GM21390 (cell line): ENCODE results near the gene CENPM.

ENCODE experiments used
- ATAC-seq: cut with Tn5 transposase; IDR thresholded peaks from one replicate; pipeline ENCODE4 v1.9.1; 2021; ENCODE audit not compliant: unreplicated experiment

CENPM gene

GRCh38 chr22:41900652-41901312, 46.2 kb downstream of the CENPM start:
- no peak for ATAC-seq

DNA sequence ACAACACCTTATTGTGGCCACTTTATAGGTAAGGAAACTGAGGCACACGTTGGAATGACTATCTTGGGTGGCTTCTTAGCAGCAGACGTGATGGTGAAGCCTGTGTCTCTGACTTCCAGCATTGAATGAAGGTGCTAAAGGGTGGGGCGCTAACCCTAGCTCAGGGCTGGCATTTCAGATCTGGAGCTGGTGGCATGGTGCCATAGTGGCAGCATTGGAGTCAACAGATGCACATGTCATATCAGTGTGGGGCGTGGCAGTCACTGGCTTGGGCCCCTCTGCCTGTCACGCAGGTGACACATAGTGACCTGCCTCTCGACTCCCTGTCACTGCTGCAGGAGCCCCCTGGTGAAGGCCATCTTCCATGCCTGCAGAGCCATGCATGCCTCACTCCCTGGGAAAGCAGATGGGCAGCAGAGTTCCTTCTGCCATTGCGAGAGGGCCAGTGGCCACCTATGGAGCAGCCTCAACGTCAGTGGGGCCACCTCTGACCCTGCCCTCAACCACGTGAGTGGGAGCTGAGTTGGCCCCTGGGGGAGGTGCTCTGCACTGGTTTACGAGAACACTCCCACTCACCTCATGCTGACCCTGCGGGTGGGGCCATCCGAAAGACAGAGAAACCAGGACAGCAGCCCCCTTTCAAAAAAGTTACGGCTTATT, 46.8 kb downstream of the CENPM start:
- no peak for ATAC-seq

DNA sequence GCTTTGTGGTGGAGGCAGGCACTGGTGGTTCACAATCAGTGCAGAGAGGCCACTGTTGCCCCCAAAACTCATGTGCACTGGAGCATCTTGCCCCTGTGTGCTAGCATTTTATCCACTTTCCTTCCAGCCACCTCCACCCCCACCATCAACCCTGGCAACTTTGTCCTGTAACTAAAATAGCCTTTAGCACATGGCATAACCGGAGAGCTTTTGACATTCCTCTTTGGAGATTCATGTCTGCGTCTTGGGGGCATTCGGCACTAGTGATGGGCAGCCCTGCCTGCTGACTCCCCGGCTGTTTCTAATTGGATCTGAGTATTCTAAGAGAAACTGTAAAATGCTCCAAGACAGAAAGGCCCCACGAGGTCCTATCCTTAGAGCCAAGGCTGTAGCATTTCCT, 47.8 kb downstream of the CENPM start:
- ATAC-seq = no peak

DNA sequence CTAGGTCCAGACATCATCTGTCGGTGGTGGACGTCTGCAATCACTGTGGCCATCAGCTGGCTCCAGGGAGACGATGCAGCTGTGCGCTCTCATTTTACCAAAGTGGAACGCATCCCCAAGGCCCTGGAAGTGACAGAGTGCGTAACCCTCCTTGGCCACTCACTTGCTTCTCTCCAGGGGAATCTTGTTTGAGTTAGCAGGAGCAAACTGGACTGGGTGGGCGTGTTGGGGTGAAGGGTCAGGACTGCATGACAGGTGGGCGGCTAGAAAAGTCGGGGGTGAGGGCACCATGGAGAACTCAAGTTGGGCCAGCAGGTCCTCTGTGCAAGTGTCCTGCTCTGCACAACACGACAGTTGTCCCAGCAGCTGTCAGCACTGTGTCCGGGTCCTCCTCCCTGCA, 48.3 kb downstream of the CENPM start:
- ATAC-seq = no peak

DNA sequence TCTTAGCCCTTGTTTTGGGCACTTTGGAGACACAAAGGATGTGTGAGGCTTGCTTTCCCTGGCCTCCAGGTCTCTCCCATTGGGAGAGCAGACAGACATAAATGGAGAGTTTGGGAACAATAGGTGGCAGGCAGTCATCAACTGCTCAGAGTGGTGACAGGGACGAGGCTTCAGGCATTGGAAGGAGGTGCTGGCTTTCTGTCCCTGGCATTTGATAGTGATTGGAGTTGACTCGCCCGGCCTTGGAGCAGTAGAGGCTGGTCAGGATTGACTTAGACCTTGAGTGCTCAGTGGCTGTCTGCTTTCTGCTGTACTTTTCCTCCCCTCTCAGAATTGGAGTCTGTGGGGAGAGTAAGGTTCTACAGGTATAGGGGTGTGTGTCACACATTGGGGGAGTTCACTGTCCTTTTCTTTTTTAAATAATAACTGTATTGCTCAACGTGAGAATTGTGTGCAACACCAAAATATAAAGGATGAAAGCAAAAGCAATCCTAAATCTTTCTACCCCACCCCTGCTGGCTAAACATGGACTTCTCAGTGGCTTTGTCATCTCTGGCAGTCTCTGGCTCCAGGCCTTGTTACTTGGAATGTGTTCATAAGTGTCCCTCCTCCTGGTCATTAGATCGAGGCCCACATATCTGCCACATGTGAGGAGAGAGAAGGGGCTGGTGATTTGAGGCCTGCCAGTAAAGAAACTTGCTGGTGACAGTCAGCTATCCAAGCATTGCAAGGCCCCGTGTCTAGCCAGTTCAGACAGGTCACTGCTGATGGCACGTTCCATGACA, 53.2 kb downstream of the CENPM start:
- no peak for ATAC-seq

DNA sequence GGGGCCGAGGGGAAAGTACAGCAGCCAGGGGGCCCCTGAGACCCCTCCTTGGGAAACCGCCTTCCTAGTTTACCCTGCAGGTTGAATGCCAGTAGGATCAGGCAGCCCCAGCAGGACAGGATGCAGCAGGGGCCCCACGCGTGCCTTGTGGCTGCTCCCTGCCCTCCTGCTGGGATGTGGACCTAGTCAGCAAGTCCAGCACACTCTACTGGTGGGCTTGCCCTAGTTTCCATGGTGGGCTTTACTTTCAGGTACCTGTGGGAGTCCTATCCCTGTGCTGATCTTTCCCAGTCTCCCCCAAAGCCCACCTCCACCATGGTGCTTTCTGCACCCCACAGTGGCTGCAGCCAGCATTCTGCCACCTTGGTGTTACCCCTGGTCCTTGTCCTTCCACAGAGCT, 54.2 kb downstream of the CENPM start:
- ATAC-seq = no peak

GRCh38 chr22:41891407-41891806, 55.5 kb downstream of the CENPM start:
- ATAC-seq = no peak
